GM21723 (cell line): Measurements from ENCODE around the gene ACTR3.
A peak's percentile ranks its signal among the peaks of the same experiment; 100 is the strongest.

Source experiments
- ATAC-seq: cut with Tn5 transposase; IDR thresholded peaks from one replicate; pipeline ENCODE4 v1.9.1; 2021; ENCODE audit warnings: mild to moderate bottlenecking, moderate library complexity; ENCODE audit not compliant: unreplicated experiment

ACTR3 gene

DNA sequence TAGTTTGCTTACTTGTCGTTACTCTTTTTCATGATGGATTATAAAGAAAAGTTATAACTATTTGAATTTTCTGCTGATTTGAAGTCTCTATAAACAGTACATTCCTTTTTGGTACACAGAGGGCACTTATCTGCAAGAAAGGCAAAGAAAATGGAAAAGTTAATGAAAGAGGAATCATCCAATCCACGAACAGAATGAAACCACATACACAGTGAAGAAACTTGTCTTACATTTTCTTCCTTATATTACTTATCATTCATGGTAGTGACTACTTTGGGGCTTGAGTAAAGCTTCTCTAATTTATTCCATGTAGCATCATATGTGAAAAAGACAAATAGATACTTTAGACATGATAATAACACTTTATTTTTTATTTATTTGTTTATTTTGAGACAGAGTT, 14.8 kb upstream of the ACTR3 start:
- no peak for ATAC-seq

DNA sequence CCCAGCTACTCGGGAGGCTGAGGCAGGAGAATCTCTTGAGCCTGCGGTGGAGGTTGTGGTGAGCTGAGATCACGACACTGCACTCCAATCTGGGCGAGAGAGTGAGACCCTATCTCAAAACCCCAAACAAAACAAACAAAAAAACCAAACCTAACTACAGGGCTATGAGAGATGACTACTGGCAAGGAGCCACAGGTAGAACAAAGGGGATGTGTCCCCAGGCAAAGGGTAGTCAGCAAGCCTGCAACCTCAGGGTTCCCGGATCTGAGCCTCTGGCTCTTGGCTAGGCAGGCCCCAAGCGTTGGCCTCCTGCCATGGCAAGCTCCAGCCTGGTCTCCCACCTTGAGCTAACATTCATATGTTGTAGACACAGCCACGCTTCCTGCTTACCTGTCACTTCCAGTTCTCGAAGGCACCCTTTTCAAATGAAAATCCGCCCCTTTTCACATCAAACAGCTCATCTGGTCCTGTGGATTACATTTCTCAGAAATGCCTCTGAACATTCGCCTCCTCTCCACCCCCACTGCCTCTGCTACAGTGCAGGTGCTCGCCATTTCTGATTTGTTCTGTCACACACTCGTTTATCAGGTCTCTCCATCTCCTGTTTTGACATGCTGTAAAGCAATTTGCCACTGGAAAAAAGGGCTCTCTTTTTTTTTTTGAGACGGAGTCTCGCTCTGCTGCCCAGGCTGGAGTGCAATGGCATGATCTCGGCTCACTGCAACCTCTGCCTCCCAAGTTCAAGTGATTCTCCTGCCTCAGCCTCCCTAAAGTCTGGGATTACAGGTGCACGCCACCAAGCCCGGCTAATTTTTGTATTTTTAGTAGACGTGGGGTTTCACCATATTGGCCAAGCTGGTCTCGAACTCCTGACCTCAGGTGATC, 13.1 kb upstream of the ACTR3 start:
- ATAC-seq, result no peak

DNA sequence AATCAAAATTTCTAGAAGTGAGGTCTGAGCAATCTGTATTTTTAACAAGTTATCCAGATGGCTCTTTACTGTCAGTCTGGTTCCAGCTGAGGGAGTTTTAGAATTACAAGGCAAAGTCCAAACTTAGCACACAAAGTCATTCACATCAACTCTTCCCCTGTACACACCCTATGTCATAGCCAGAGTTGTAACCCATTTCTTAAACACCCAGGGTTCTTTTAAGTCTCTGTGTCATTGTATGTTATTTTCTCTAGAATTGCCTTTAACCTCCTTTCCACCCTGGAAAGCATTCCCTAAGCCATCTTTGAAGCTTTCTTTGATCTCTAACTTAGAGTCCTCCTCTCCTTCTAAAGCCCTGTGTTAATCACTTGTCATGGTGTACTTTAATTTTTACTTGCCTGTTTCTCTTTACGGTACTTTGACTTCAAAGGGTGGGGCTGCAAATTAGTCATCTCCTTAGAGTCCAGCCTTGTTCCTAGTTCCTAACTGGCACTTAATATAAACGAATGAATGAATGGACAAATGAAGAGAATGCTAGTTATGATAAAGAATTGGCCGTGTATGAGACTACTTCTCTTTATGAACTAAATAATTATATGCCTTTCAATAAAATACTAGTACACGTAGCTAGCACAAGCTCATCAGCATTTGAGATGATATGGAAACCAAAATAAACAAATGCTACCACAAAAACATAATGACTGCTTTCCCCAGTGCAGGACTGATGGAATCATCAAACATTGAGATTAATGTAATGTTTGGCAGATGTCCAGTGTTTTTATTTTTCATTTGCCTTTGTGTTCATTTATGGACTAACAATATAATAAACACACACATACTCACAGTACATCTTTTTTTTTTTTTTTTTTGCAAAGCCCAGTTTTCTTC, 11.9 kb upstream of the ACTR3 start:
- ATAC-seq, result no peak

DNA sequence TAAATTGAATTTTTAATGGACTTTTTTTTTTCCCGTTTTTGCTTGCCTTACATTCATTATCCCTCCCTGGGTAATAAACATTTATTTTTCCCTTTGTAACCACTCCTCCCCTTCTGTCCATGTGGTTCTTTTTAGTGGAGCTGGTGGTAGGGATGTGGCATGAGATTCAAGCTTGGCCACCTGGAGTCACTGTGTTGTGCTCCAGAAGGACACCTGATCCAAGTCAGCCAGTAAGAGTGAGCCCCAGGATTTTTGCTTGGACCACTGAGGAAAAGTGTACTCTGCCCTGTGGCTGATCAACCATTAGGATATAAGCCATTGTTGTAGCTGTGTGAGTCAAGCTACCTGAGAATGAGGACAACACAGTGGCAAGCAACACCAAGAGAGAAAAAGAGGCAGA, 11.1 kb upstream of the ACTR3 start:
- no peak for ATAC-seq

DNA sequence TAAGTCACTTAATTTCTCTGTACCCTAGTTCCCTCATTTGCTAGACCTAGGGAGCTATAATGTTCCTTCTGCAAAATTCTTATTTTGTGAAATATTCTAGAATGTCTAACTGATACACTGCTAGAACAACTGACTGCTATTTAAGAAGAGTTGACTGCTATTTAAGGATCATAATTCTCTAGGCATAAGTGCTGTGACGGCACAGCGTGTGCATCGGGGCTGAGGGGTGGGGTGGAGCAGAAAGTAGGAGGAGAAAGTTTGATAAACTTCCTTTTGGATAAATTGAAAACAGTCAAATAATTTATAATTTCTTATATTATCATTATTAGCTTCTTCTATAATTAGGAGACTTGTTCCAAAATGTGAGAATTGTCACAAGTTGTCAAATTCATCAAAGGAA, 10.4 kb upstream of the ACTR3 start:
- ATAC-seq, result no peak

DNA sequence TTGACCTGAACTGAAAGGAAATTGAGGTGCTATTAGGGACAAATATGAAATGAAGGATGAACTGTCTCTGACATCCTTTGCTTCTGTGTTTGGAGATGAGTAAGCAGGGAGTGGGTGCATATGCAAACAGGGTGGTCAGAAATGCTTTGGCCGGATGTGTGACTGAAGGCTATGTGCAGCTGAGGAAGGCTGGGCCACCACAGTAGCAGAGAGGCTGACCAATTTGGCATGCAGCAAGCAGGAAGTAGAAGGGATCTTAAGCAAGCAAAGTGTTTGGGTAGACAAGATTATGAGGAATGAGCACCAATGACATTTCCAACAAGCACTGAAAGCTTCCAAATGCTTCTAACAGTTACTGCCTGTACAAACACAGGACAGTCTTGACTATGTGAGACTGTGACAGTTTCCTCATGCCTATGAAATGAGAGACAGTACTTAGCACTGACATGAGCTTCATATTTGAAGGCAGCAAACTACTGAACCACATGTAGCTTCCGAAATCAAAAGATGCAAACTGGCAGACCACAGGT, 3.3 kb upstream of the ACTR3 start:
- ATAC-seq, result peak; percentile 74

DNA sequence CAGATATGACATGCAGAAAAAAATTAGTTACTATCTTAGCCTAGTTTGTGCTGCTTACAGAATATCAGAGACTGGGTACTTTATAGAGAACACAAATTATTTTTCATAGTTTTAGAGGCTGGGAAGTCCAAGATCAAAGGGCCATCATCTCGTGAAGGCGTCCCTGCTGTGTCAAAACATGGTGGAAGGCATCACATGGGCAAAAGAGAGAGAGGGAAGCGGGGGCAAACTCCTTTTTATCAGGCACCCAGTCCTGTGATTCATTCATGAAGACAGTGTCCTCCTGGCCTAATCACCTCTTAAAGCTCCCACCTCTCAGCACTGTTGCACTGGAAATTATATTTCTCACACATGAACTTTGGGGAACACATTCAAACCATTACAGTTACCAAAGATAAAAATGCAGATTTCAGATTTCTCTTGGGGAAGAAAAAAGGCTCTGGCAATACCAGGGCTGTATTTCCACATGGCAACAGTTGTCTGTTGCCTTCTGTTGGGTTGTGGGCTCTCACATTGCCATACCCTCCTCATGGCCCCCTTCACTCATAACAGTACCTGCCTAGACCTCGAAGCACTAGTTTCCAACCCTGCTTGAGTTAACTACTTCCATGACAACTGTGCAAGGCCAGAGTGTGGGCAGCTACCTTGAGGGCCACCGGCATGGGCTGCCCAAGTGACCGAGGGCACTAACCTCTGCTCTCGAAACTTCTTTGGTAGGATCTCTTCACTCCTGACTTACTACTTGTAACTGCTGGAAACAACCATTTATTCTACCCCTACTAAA, 2.7 kb upstream of the ACTR3 start:
- no peak for ATAC-seq

DNA sequence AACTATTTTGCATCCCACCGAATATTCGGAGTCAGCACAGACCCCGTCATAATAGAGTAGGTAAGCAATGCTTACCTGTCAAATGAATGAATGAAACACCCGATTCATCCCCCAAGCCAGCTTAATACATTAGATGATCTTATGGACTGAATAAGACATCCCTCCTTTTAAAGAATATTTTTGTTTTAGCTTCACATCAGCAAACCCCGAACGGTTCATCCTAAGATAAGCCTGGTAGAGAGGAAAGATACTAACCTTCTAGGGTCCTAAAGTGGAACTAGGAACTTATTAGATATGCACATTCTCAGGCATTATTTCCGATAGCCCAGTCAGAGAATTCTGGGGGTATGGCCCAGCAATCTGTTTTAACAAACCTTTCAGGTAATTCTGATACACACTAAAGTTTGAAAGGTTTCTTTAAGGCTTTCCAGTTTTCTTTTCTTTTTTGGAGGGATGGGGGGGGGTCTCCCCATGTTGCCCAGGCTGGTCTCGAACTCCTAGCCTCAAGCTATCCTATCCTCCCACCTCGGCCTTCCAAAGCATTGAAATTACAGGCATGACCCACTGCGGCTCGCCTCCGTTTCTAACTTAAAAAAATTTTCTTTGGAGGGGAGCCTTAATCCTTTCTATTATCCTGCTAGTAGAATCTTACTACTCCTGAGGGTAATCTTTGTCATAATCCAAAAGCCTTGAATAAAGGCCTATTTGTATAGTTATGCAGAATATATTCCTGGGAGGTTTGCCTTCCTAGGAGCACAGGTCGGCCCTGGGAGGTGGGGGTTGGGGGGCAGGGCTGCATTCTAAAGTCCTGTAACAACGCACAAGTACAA, 1.0 kb upstream of the ACTR3 start:
- ATAC-seq, result no peak

DNA sequence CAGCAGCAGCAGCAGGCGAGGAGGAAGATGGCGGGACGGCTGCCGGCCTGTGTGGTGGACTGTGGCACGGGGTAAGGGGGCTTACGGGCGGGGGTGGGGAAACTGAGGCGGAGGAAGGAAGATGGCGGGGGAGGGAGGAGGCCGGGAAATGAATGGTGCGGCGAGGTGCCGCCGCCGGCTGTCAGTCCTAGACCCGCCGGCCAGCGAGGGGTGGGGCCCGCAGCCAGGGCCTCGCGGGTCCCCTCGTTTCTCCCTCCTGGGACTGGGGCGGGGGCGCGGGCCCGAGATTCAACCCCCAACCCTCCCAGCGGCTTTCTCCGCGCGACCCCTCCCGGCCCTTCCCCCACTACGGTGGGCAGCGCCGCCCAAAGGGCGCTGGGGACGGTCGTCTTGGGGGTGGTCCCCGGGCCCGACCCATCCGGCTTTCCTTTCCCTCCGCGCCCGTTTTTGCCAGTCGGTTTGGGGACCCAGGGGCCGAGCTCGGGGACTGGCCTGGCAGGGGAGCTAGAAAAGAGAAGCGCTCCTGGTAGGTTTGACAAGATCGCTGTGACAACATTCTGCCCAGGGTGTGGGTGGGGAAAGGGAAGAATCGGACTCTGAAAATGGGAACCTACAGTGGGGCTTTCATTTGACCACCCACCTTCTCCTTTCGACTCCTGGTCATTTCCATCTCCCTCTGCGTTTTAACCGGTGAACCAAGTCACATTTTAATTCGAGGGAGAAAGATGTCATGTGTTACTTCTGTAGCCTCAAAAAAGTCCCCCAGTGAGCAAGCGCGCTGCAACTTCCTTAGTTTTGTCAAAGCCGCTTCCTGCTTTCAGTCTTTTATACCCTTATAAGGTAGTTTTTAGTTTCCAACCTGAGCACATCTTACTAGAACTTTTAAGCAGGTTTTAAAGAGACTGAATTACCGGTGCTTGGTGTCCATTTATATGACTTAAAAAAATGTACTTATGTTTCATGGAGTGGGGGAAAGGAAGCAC, 655 bp downstream of the ACTR3 start:
- peak; percentile 38 for ATAC-seq

DNA sequence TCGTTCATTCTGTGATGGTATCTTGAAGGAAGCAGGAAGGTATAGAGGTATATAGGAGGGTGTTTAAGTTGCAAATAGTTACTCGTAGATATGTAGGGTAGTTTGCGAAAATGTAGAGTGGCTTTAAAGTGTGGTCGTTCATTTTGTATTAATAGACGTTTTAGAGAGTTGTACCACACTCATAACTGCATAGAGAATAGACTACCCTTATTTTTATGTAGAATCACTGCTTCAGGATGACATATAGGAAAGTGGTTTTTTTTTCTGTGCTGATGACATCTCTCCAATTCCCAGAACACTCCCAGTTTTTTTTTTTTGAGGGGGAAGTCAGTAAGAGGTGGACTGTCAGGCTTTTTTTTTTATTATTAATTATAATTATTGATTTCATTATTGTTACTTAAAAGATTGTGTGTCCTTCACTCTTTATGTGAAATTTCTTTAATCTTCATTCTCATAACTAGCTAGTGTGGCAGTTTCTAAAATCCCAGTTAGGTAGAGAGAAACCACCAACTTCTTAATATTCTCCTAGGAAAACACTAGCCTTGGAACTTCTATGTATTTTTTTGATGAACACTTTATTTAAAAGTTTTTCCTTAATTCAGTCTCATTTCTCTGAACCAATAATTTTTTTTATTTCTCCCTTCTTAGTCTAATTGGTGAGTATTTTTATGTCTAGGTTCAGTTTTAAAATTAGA, 1.5 kb downstream of the ACTR3 start:
- ATAC-seq, result no peak

DNA sequence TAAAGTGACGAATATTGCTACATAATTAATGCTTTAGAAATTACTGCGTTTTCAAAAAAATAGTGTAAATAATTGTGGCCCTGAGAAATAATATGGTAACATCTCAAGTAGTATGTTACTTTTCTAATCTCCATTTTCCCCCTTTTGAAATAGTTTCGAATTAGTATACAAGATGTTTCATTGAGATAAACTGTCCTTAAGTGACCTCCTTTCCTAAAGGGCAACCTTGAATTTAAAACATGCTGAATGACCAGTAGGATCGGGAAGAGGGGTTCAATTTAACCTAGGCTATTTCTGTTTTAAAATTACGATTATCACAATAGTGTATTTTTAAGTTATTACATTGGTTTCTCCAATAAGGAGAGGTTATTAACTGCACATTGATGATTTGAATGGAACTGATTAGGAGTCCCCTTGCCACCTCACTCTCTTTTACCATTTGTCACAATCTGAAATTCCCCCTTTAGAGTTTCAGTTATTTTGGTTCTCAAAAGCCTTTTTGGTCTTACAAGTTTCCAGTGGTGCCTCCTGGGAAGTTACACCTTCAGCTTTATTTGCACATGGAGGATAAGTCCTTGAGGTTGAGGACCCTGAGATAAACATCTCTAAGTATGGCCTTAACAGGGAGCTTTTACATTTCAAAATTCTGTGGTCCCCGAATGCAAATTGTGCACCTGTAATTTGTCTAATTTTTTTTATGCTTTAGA, 2.3 kb downstream of the ACTR3 start:
- ATAC-seq, result no peak

DNA sequence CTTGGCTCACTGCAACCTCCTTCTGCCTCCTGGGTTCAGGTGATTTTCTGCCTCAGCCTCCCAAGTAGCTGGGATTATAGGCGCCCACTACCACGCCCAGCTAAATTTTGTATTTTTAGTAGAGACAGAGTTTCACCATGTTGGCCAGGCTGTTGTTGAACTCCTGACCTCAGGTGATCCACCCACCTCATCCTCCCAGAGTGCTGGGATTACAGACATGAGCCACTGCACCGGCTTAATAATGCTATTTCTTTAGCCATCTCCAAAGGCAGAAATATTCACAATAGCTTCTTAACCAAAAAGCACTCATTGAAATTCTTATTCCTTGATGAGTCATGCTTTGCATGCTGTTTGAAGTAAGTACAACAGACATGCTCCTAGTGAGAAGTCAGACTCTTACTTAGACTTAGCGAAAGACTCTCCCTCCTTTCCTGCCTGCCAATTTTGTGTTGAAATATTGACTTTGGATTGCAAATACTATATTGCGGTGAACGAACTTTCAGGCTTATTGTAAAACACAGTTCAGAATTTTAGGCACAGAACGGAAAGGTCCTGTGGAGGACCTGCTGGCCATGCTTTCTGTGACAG, 4.4 kb downstream of the ACTR3 start:
- no peak for ATAC-seq

DNA sequence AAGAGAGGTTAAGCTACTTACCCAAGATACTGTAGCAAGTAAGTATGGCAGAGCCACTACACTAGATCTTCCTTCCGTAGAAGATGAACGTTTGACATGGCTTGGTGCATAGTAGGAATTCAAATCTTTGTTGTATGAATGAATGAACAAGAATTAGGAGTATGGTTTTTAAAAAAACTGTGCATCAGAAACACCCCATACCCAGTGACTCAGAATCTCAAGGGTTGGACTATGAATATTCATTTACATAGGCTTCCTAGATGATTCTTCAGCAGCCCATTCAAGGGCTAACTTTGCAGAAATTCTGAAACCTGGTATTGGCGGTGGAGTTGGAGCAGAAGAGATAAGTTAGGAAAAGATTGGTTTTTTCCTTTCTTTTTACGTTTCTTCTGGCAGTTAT, 5.4 kb downstream of the ACTR3 start:
- no peak for ATAC-seq

DNA sequence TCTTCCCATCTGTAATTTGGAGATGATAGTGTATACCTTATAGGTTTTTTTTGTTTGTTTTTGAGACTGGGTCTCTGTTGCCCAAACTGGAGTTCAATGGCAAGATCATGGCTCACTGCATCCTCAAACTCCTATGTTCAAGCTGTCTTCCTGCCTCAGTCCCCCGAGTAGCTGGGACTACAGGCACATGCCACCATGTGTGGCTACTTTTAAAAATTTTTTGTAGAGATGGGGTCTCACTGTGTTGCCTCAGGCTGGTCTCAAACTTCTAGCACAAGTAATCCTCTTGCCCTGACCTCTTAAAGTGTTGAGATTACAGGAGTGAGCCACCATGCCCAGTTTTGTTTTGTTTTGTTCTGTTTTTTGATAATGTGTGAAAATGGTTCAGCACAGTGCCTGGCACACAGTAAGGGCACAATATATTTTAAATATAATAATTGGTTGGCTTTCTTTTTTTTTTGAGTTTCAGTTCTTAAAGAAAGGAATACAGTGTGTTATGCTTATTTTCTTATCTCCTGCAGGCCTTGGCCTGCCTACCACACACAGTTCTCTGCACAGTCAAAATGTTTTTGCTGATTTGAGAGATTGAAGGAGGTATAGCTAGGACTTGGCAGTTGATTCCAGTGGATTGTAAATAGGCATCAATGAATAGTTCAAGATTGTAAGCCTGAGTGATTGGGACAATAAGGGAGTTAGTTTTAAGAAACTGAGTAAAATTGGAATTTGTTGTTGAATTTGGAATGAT, 6.1 kb downstream of the ACTR3 start:
- no peak for ATAC-seq

DNA sequence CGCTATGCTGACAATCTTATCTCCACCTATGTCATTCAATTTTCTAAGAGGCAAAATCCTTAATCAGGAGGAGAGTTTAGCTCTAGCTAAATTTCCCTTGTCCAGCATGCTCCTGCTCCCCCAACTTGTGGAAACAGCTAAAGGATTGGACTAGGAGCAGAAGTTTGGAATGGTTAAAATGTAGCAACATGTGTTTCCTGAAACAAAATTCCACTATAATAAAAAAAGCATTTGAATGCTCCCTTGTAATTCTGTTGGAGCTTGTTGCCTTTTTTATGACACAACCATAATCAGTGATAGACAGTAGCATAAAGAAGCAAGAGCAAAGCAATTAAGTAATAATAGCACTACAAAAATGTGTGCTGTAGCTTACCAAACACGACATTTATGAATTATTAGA, 6.9 kb downstream of the ACTR3 start:
- ATAC-seq, result no peak

DNA sequence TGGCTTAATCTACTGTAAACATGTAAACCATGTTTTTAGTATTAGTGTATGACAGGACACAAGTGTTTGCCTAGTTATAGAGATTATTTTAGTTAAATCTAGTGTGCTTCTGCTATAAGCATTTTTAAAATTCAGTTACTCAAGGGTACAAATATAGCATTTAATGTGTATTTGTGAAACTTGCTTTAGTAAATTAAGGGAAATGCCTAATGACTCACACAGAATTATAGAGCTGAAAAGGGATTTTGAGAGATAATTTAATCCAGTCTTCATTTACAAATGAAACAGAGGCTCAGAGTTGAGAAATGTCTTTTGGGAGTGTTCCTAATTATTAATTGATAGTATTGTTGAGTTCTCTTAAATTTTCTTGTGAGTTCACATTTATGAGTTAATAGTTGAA, 8.2 kb downstream of the ACTR3 start:
- no peak for ATAC-seq

DNA sequence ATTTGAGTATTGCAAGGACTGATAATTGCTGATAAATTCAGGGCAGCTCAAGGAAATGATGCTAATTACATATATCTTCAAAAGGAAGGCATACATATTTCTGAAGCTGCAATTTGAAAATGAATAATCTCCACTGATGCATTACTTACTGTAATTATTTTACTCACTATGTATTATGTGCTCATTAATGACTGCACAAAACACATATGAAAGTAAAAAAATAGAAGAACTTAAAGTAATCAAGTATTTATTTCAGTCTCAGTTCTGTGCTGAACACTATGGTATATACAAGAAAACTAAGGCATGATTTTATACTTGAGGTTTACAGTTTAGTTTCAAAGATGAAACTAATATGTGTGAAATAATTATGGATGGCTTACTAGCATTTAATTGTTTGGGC, 9.3 kb downstream of the ACTR3 start:
- no peak for ATAC-seq
